ENCODE data around the gene LPCAT4.
"Not testable (repeated sequence)": the region's sequence is repeated elsewhere in the genome, so short reads cannot be mapped to it uniquely, and the experiment has no call there.

Gene LPCAT4

GRCh38 chr15:34349769-34350168, 17.2 kb downstream of the LPCAT4 start:
- Histone ChIP-seq H3K27ac (ENCODE audit: low read depth, low read length) (no peak overlapping the region), H3K9ac (ENCODE audit: low read depth, low read length) (no peak overlapping the region), H3K27me3 (ENCODE audit: control insufficient read depth, insufficient read depth, low read length) (no peaks in the 10 kb centered on the region), H3K36me3 (ENCODE audit: control insufficient read depth, insufficient read depth, low read length) (0 out of 2 replicates have a peak, but pooled peaks cover under 1% of the 10 kb centered on the region), H3K4me1 (ENCODE audit: control insufficient read depth, insufficient read depth, low read length) (no peaks in the 10 kb centered on the region), H3K4me3 (ENCODE audit: low read depth, low read length) (no peak overlapping the region), H3K9me3 (ENCODE audit: control insufficient read depth, insufficient read depth, low read length) (no peaks in the 10 kb centered on the region)

DNA sequence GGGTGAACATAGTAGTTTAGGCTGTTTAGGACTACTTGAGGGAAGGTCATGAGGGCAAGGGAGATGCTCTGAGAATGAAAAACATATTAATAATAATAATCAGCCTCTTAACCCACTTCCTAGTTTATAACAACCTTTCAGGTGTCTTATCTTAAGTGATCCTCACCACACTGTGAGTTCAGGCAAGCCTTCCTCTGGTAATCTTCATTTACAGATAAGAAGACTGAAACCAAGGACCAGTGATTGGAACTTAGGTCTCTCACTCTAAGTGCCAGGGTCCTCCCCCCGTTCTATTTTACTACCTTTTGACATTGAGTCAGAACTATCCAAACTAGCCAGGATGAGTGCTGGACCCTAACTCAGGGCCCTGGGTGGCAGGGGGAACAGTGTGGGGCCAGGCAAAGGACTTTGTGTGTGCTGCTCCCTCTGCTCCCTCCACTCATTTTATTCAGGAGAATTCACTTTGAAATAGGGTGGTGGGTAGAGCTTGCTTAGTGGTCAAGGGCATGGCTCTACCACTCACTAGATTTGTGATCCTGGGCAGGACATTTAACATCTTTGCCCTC, 18.2 kb downstream of the LPCAT4 start:
- Histone ChIP-seq H3K4me3 (ENCODE audit: low read depth, low read length) (no peak overlapping the region), H3K9ac (ENCODE audit: low read depth, low read length) (no peak overlapping the region), H3K27me3 (ENCODE audit: control insufficient read depth, insufficient read depth, low read length) (no peaks in the 10 kb centered on the region), H3K9me3 (ENCODE audit: control insufficient read depth, insufficient read depth, low read length) (no peaks in the 10 kb centered on the region), H3K27ac (ENCODE audit: low read depth, low read length) (no peak overlapping the region), H3K4me1 (ENCODE audit: control insufficient read depth, insufficient read depth, low read length) (no peaks in the 10 kb centered on the region), H3K36me3 (ENCODE audit: control insufficient read depth, insufficient read depth, low read length) (no peaks in the 10 kb centered on the region)

DNA sequence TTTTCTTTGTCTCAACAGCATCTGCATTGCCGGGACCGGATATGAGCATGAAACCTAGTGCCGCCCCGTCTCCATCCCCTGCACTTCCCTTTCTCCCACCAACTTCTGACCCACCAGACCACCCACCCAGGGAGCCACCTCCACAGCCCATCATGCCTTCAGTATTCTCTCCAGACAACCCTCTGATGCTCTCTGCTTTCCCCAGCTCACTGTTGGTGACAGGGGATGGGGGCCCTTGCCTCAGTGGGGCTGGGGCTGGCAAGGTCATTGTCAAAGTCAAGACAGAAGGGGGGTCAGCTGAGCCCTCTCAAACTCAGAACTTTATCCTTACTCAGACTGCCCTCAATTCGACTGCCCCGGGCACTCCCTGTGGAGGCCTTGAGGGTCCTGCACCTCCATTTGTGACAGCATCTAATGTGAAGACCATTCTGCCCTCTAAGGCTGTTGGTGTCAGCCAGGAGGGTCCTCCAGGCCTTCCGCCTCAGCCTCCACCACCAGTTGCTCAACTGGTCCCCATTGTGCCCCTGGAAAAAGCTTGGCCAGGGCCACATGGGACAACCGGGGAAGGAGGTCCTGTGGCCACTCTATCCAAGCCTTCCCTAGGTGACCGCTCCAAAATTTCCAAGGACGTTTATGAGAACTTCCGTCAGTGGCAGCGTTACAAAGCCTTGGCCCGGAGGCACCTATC, 18.9 kb downstream of the LPCAT4 start:
- no peak overlapping the region for H3K9ac ChIP-seq (ENCODE audit: low read depth, low read length)
- no peaks in the 10 kb centered on the region for H3K36me3 ChIP-seq (ENCODE audit: control insufficient read depth, insufficient read depth, low read length)
- no peaks in the 10 kb centered on the region for H3K27me3 ChIP-seq (ENCODE audit: control insufficient read depth, insufficient read depth, low read length)
- H3K9me3 ChIP-seq (ENCODE audit: control insufficient read depth, insufficient read depth, low read length) = no peaks in the 10 kb centered on the region
- 0 out of 2 replicates have a peak, but pooled peaks cover 5% of the 10 kb centered on the region for H3K4me1 ChIP-seq (ENCODE audit: control insufficient read depth, insufficient read depth, low read length)
- no peak overlapping the region for H3K4me3 ChIP-seq (ENCODE audit: low read depth, low read length)
- H3K27ac ChIP-seq (ENCODE audit: low read depth, low read length) = no peak overlapping the region

GRCh38 chr15:34342737-34343575, 24.0 kb downstream of the LPCAT4 start, which contains the start of the genes NOP10 and NUTM1:
NOP10 (minus strand) TSS chr15:34343136; CDS start chr15:34343073, 63 bp downstream.
NUTM1 (plus strand) TSS chr15:34343315; CDS start chr15:34343697, 382 bp downstream.
- Histone ChIP-seq H3K27me3 (ENCODE audit: control insufficient read depth, insufficient read depth, low read length) (no peaks in the 10 kb centered on the region), H3K4me3 (ENCODE audit: low read depth, low read length) (peak within 1 kb of the TSS; percentile 92), H3K4me1 (ENCODE audit: control insufficient read depth, insufficient read depth, low read length) (0 out of 2 replicates have a peak, but pooled peaks cover 5% of the 10 kb centered on the region), H3K9ac (ENCODE audit: low read depth, low read length) (peak within 1 kb of the TSS; percentile 88), H3K9me3 (ENCODE audit: control insufficient read depth, insufficient read depth, low read length) (no peaks in the 10 kb centered on the region), H3K27ac (ENCODE audit: low read depth, low read length) (peak within 1 kb of the TSS; percentile 89), H3K36me3 (ENCODE audit: control insufficient read depth, insufficient read depth, low read length) (peaks cover 30% of the 10 kb centered on the region)

- Histone ChIP-seq H3K4me3 (ENCODE audit: low read depth, low read length) (peak overlapping the region; percentile 92), H3K27ac (ENCODE audit: low read depth, low read length) (peak overlapping the region; percentile 89), H3K36me3 (ENCODE audit: control insufficient read depth, insufficient read depth, low read length) (peaks cover 30% of the 10 kb centered on the region), H3K9ac (ENCODE audit: low read depth, low read length) (peak overlapping the region; percentile 88)
- not testable (repeated sequence) for H3K9me3 ChIP-seq (ENCODE audit: control insufficient read depth, insufficient read depth, low read length); H3K4me1 ChIP-seq (ENCODE audit: control insufficient read depth, insufficient read depth, low read length); H3K27me3 ChIP-seq (ENCODE audit: control insufficient read depth, insufficient read depth, low read length)
Observed at GRCh38 chr15:34342213-34342736, 24.7 kb downstream of the LPCAT4 start.

DNA sequence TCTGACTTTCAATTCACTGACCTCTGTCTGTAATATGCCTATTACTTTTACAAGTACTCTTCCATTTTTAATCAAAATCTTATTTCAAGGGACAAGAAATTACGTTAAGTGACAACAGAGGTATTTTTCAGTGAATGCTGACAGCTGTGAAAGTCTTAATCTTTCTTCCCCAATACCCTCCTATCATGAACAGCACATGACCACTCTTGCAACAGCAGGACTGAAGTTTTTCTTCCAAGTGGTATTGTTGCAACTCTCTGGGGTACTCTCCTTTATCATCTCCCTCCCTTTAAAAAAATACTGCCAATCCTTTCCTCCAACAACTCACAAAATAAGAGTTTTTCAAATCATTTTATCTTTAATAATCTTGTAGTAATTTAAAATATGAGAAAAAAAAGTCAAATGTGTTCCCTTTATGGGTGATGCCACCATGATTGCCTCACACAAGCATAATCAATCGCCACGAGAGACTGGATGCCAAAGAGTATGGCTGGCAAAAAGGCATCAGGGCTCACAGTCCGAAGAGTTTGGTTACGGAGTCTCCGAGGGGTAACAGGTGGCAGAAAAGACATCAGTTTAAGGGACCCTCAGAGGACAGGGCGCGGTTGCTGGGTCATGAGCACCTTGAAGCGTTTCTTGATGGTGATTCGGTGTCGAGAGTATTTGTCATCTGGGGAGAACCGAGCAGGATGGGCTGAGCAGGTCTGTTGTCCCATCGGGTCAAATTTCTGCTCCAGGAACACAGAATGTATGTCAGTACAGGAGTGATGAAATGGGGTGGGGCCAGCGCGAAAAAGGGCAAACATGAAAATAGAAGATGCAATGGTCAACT, 25.4 kb downstream of the LPCAT4 start:
- Histone ChIP-seq H3K36me3 (ENCODE audit: control insufficient read depth, insufficient read depth, low read length) (peaks cover 30% of the 10 kb centered on the region), H3K4me3 (ENCODE audit: low read depth, low read length) (peak overlapping the region; percentile 92), H3K9me3 (ENCODE audit: control insufficient read depth, insufficient read depth, low read length) (no peaks in the 10 kb centered on the region), H3K4me1 (ENCODE audit: control insufficient read depth, insufficient read depth, low read length) (0 out of 2 replicates have a peak, but pooled peaks cover 5% of the 10 kb centered on the region), H3K9ac (ENCODE audit: low read depth, low read length) (no peak overlapping the region), H3K27me3 (ENCODE audit: control insufficient read depth, insufficient read depth, low read length) (no peaks in the 10 kb centered on the region), H3K27ac (ENCODE audit: low read depth, low read length) (no peak overlapping the region)

DNA sequence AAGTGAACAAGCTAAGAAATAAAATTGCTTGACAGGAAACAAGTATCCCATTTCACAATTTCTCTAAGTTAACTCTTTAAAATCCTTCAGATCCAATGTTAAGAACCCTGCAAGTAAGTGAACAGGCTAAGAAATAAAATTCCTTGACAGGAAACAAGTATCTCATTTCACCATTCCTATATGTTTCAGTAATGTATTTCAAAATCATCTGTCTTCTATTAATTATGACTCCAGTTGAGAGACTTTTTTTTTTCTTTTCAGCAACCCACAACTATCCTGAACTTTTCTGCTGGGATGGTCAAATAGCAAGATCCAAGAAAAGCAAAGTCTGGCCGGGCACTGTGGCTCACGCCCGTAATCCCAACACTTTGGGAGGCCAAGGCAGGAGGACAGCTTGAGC, 27.1 kb downstream of the LPCAT4 start:
- no peak overlapping the region for H3K4me3 ChIP-seq (ENCODE audit: low read depth, low read length)
- H3K9me3 ChIP-seq (ENCODE audit: control insufficient read depth, insufficient read depth, low read length) = no peaks in the 10 kb centered on the region
- H3K27me3 ChIP-seq (ENCODE audit: control insufficient read depth, insufficient read depth, low read length) = no peaks in the 10 kb centered on the region
- no peak overlapping the region for H3K9ac ChIP-seq (ENCODE audit: low read depth, low read length)
- H3K27ac ChIP-seq (ENCODE audit: low read depth, low read length) = no peak overlapping the region
- H3K36me3 ChIP-seq (ENCODE audit: control insufficient read depth, insufficient read depth, low read length) = peaks cover 30% of the 10 kb centered on the region
- 0 out of 2 replicates have a peak, but pooled peaks cover 5% of the 10 kb centered on the region for H3K4me1 ChIP-seq (ENCODE audit: control insufficient read depth, insufficient read depth, low read length)

- no peaks in the 10 kb centered on the region for H3K9me3 ChIP-seq (ENCODE audit: control insufficient read depth, insufficient read depth, low read length)
- H3K4me3 ChIP-seq (ENCODE audit: low read depth, low read length) = peak overlapping the region; percentile 89
- H3K27me3 ChIP-seq (ENCODE audit: control insufficient read depth, insufficient read depth, low read length) = no peaks in the 10 kb centered on the region
- H3K4me1 ChIP-seq (ENCODE audit: control insufficient read depth, insufficient read depth, low read length) = 0 out of 2 replicates have a peak, but pooled peaks cover 2% of the 10 kb centered on the region
- peak overlapping the region; percentile 96 for H3K27ac ChIP-seq (ENCODE audit: low read depth, low read length)
- H3K9ac ChIP-seq (ENCODE audit: low read depth, low read length) = no peak overlapping the region
- peaks cover 30% of the 10 kb centered on the region for H3K36me3 ChIP-seq (ENCODE audit: control insufficient read depth, insufficient read depth, low read length)
Observed at GRCh38 chr15:34338347-34338746, 28.6 kb downstream of the LPCAT4 start.

DNA sequence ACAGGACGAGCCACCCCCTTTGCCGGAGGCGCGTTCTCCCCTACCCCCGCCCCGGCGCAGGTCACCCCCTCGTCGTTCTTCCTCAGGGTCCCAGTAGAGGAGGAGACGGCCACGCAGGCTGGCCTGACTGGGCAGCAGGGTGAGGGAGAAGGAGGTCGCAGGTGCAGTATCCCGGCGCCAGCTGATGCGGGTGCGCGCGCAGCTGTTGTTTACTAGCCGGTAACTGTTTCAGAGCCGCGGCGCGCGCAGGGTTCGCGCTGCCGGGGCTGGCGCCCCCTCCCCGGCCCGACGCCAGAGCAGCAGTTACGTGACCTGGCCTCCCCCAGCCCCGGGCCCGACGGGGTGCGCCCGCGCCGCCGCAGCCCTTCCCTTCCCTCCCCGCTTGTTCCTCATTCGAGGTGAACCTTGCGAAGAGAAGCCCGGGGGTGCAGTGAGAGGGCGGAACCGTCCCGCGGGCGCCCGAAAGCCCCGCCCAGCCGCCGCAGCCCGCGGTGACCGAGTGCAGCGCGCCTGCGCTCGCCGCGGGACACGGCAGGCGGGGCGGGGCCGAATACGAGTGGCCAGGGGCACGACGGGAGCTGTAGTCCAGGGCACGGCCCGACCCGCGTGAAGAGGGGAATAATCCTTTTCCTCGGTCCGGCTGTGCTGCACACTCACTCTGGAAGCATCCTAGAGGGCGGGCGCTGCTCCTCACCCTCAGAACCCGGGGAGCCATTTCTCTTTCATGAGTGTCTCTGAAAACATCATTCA, 29.3 kb downstream of the LPCAT4 start, which contains the start of gene SLC12A6:
TSS of gene SLC12A6 (minus strand) at position 225 of the 750 bp plus-strand sequence. CDS start 1,101 bp downstream, outside the sequence.
- no peaks in the 10 kb centered on the region for H3K9me3 ChIP-seq (ENCODE audit: control insufficient read depth, insufficient read depth, low read length)
- H3K4me1 ChIP-seq (ENCODE audit: control insufficient read depth, insufficient read depth, low read length) = no peaks in the 10 kb centered on the region
- H3K36me3 ChIP-seq (ENCODE audit: control insufficient read depth, insufficient read depth, low read length) = peaks cover 30% of the 10 kb centered on the region
- H3K9ac ChIP-seq (ENCODE audit: low read depth, low read length) = peak within 1 kb of the TSS; percentile 84; the same call in 1 of the 2 replicates
- peak within 1 kb of the TSS; percentile 96 for H3K27ac ChIP-seq (ENCODE audit: low read depth, low read length)
- H3K4me3 ChIP-seq (ENCODE audit: low read depth, low read length) = peak within 1 kb of the TSS; percentile 89
- no peaks in the 10 kb centered on the region for H3K27me3 ChIP-seq (ENCODE audit: control insufficient read depth, insufficient read depth, low read length)

Data from HUES48 (cell line).